Ovary (tissue), 9 donors: ENCODE data around the gene SUCO. TPM values are rescaled to one million over a fixed set of nuclear protein-coding genes. Genes with fewer than 3 reads are reported as not detected.

Experiments used
- DNase-seq, 5 donors: peaks; one replicate each; pipeline ENCODE4 v3.0.0-alpha.2; 2019 to 2020
- H3K27ac ChIP-seq, 2 donors: fragments of 200-600 bp; one replicate each; pipeline versions ENCODE4 v1.5.1 to v1.8.0; 2019 to 2022
- H3K27me3 ChIP-seq: fragments of 200-600 bp; one replicate; pipeline ENCODE4 v1.8.0; 2022
- H3K36me3 ChIP-seq: fragments of 200-600 bp; sonication (generic); one replicate; pipeline ENCODE4 v1.5.1; 2019
- H3K4me1 ChIP-seq: one replicate; pipeline ENCODE4 v1.8.1; 2013; ENCODE audit warnings: mild to moderate bottlenecking, moderate library complexity; ENCODE audit not compliant: insufficient read depth
- H3K4me3 ChIP-seq: fragments of 200-600 bp; sonication (generic); one replicate; pipeline ENCODE4 v1.5.1; 2017
- H3K9me3 ChIP-seq, 2 donors: fragments of 200-600 bp in 1 of 2; sonication (generic) in 1 of 2; one replicate each; pipeline versions ENCODE4 v1.5.1 to v1.8.1; 2013 to 2019; ENCODE audit warnings: mild to moderate bottlenecking in 1 of 2, moderate library complexity in 1 of 2
- EP300 ChIP-seq: sonication (generic); formaldehyde crosslinking; IDR thresholded peaks from one replicate; pipeline ENCODE4 v1.6.1; 2017; ENCODE audit warnings: antibody characterized with exemption
- POLR2A ChIP-seq: fragments of 450-650 bp; IDR thresholded peaks from one replicate; pipeline ENCODE4 v1.6.1; 2017; ENCODE audit warnings: antibody characterized with exemption, mild to moderate bottlenecking, moderate library complexity
- WGBS, 3 donors: extraction: QIAGEN DNeasy Blood & Tissue Kit in 1 of 3; methylation state at CpG; one replicate each; pipeline versions ENCODE4 v1.1.5 to v1.1.7; 2013 to 2017; 5-methylcytosine and 5-hydroxymethylcytosine counted together
- intact Hi-C, 4 donors: fragments of 100-400 bp; cut with DNase I; formaldehyde crosslinking; loops; one replicate each; pipeline versions ENCODE4 v1.11.0 to v1.15.1; 2022 to 2023
- polyA plus RNA-seq, 2 donors: library from polyadenylated mRNA; stranded (reverse); fragments of 200-250 nt in 1 of 2; fragments of 350-450 nt in 1 of 2; fragmentation: Illumina TruSeq in 1 of 2; extraction: RNeasy Lipid Tissue Mini Kit (QIAGEN cat#74804) in 1 of 2; gene quantifications; one replicate each; pipeline ENCODE4 v1.2.3, GENCODE V29; 2013 to 2014
- total RNA-seq, 7 donors: library from RNA; depleted of rRNA in 2 of 7; stranded (reverse); fragments of >200 nt in 2 of 7; fragmentation: NEBNext Ultra II Directional in 3 of 7; extraction: Animal tissue kit (Norgen Biotek cat#: 25700) in 3 of 7; gene quantifications; one replicate each; pipeline versions ENCODE4 v1.1.0 to v1.2.4, GENCODE V29; 2016 to 2023
- TF ChIP-seq, protein P1 (sequence below), 3 donors: fragments of 450-650 bp in 2 of 3; fragments of 200-600 bp in 1 of 3; IDR thresholded peaks; one replicate each; pipeline versions ENCODE4 v1.5.1 to v1.8.0; 2016 to 2022; ENCODE audit warnings: antibody characterized with exemption in 3 of 3, mild to moderate bottlenecking in 1 of 3
- donor health status: DM: no; HTN: no; CAD: no; lungs with moderate emphysema.
- donor health status: DM: no; HTN: no; CAD: no.
- donor health status: Bipolar disorder and iron deficiency.
- donor health status: DM: yes; HTN: yes; CAD: no.
- donor health status: DM: no; HTN: no; CAD: no.
- donor health status: DM: yes; HTN: yes; CAD: no.

SUCO gene
- total and polyA plus RNA-seq, 9 donors, result 14.0 to 68.1 (median 55.5) TPM

DNA sequence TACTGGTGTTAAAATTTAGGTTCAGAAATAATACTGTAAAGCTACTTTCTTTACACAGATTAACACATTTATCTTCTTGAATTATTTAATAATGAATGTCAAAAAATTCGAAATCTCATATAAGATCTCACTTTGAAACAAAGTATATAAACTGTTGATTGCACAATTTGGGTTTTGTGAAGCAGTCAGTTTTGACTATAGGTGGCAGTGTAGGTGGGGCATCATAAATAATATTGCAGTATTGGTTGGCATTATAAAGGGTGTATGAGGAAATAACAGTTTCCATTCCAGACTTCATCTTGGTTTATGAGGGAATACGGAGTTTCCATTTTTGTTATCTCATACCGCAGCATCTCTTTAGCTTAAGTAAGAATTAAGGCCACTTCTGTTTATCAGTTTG lies 49.9 kb downstream of the SUCO start:
- H3K4me3 ChIP-seq, result no peak overlapping the region
- H3K9me3 ChIP-seq, result no peaks in the 10 kb centered on the region
- H3K36me3 ChIP-seq, result no peaks in the 10 kb centered on the region
- no peak overlapping the region for H3K27ac ChIP-seq
- TF ChIP-seq EP300, result no peak
- TF ChIP-seq, protein P1, sequence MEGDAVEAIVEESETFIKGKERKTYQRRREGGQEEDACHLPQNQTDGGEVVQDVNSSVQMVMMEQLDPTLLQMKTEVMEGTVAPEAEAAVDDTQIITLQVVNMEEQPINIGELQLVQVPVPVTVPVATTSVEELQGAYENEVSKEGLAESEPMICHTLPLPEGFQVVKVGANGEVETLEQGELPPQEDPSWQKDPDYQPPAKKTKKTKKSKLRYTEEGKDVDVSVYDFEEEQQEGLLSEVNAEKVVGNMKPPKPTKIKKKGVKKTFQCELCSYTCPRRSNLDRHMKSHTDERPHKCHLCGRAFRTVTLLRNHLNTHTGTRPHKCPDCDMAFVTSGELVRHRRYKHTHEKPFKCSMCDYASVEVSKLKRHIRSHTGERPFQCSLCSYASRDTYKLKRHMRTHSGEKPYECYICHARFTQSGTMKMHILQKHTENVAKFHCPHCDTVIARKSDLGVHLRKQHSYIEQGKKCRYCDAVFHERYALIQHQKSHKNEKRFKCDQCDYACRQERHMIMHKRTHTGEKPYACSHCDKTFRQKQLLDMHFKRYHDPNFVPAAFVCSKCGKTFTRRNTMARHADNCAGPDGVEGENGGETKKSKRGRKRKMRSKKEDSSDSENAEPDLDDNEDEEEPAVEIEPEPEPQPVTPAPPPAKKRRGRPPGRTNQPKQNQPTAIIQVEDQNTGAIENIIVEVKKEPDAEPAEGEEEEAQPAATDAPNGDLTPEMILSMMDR (IDR thresholded peaks at IDR 0.05), result no peak
- 95 to 96% (median 95%) methylated on average over 3 of the region's 3 CpGs for WGBS, 3 donors
- no peak for DNase-seq
- no peaks in the 10 kb centered on the region for H3K27me3 ChIP-seq
- H3K4me1 ChIP-seq, result no peaks in the 10 kb centered on the region
- intact Hi-C loops, result no loop called here

DNA sequence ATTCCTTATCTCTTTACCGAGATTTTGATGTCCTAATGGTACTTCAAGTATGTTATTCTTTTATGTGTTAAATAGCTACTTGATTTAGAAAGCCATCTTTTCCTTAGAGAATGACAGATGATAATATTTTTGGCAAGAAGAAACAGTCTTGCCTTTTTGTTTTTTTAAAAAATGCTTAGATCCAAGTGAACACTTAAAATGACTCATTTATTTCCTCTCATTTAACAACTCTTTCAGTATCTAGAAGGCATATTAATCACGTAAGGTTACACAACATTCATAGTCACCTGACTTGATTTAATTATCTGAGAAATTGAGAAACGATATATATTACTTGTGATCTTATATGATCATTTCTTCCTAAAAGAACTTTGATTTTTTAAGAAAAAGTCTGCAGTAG lies 52.4 kb downstream of the SUCO start:
- no peak for DNase-seq
- H3K27ac ChIP-seq, result no peak overlapping the region
- no peak overlapping the region for H3K4me3 ChIP-seq
- intact Hi-C loops, result no loop called here
- H3K4me1 ChIP-seq, result no peaks in the 10 kb centered on the region
- H3K36me3 ChIP-seq, result no peaks in the 10 kb centered on the region
- 7 to 16% (median 13%) methylated on average over 3 of the region's 3 CpGs for WGBS, 3 donors
- no peaks in the 10 kb centered on the region for H3K27me3 ChIP-seq
- no peaks in the 10 kb centered on the region for H3K9me3 ChIP-seq
- TF ChIP-seq, protein P1 (IDR thresholded peaks at IDR 0.05), result no peak
- TF ChIP-seq POLR2A, result no peak
- no peak for TF ChIP-seq EP300

DNA sequence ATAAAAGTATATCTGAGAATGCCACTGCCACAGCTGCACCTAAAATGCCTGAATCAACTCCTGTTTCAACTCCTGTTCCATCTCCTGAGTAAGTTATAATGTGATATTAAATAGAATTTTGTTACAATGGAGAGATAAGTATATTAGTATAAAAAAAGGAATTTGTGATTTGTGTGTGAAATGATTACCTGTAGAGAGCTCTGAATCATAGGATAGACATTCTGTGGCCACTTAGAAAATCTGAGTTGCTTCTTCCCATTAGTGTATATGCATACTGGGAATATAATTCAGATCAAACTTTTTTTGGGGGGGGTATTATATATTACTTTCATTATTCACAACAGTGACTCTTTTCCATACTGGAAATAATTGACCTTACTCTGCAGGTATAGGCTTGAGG lies 52.9 kb downstream of the SUCO start:
- Histone ChIP-seq H3K4me3 (no peak overlapping the region), H3K4me1 (no peaks in the 10 kb centered on the region), H3K27ac (no peak overlapping the region), H3K27me3 (no peaks in the 10 kb centered on the region), H3K9me3 (no peaks in the 10 kb centered on the region), H3K36me3 (no peaks in the 10 kb centered on the region)
- intact Hi-C loops, result no loop called here
- DNase-seq, result no peak
- TF ChIP-seq EP300 (no peak), POLR2A (no peak)
- TF ChIP-seq, protein P1 (IDR thresholded peaks at IDR 0.05), result no peak

DNA sequence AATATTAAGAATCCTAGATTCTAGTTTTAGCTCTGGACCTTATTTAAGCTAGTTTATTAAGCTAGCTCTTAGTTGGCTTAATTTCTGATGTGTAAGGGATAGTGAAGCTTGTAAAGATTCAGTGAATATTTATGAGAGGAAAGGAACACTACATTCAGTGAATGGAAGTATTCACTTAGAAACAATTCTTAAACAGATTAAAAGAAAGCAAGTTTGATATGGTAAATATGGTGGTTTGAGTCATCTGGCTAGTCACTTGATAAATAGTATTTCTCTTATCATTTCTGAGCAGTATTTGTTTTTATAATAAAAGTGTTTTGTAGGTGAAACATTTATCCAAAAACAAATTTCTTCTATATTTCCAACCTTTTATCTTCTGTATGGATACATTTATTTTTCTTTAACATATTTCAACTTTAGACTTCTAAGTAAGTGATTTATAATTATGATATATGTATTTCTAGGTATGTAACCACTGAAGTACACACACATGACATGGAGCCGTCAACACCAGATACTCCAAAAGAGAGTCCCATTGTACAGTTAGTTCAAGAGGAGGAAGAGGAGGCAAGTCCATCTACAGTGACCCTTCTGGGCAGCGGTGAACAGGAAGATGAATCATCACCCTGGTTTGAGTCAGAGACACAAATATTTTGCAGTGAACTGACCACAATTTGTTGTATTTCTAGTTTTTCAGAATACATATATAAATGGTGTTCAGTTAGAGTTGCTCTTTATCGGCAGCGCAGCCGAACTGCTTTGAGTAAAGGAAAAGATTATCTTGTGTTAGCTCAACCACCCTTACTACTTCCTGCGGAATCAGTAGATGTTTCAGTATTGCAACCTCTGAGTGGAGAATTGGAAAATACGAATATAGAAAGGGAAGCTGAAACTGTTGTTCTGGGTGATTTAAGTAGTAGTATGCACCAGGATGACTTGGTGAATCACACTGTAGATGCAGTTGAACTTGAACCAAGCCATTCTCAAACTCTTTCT lies 55.6 kb downstream of the SUCO start:
- 68 to 80% (median 71%) methylated on average over 7 of the region's 7 CpGs for WGBS, 3 donors
- no peak overlapping the region for H3K27ac ChIP-seq
- DNase-seq, result no peak

More for the DNA sequence above, 55.6 kb downstream of the SUCO start:
- no peaks in the 10 kb centered on the region for H3K4me1 ChIP-seq
- H3K27me3 ChIP-seq, result no peaks in the 10 kb centered on the region
- H3K4me3 ChIP-seq, result no peak overlapping the region
- intact Hi-C loops, result no loop called here
- no peaks in the 10 kb centered on the region for H3K9me3 ChIP-seq
- no peaks in the 10 kb centered on the region for H3K36me3 ChIP-seq
- TF ChIP-seq EP300, result no peak
- no peak for TF ChIP-seq POLR2A
- TF ChIP-seq, protein P1 (IDR thresholded peaks at IDR 0.05), result no peak
